HepG2 (cell line): ENCODE measurements around the gene INHBC. TPM values are rescaled to one million over a fixed set of nuclear protein-coding genes. Genes with fewer than 3 reads are reported as not detected.
A peak's percentile ranks its signal among the peaks of the same experiment; 100 is the strongest.

ENCODE experiments used
- ATAC-seq: fragments of 200-7000 bp; cut with Tn5 transposase; 3 replicates; pipeline ENCODE4 v1.9.1; 2020; ENCODE audit warnings: mild to moderate bottlenecking, moderate library complexity
- BruUV-seq: library from RNA; stranded (reverse); fragments of 400-500 nt; replicated peaks from 2 replicates; lab custom pipeline; 2021; lab: Mats Ljungman, UMichigan
- CTCF ChIA-PET: fragments of 300-600 bp; formaldehyde crosslinking; extraction: SDS; loops from one replicate; lab custom pipeline; 2021; ENCODE audit warnings: low total read pairs, inconsistent platforms, low intra/inter-chr PET ratio; lab: Yijun Ruan, JAX
- POLR2A ChIA-PET: fragments of 350-600 bp; sonication (Branson Sonifier 250); formaldehyde crosslinking; loops from one replicate; lab custom pipeline; 2020; ENCODE audit warnings: antibody characterized with exemption, inconsistent platforms; lab: Yijun Ruan, JAX
- DNase-seq: peaks from one replicate; pipeline ENCODE4 v3.0.0-alpha.2; 2015; ENCODE audit warnings: low spot score
- FAIRE-seq: peaks from 3 replicates; lab custom pipeline; 2011; peaks lifted over from hg19 to GRCh38; lab: Jason Lieb, UNC
- H2AFZ ChIP-seq: one replicate; pipeline ENCODE4 v1.6.1; 2011; ENCODE audit warnings: low read length, inconsistent platforms
- H3K27ac ChIP-seq: fragments of 300-600 bp; 3 replicates; pipeline ENCODE4 v1.8.0; 2011; ENCODE audit warnings: mixed run types, mild to moderate bottlenecking, mixed read lengths, low read length, inconsistent platforms; ENCODE audit not compliant: insufficient read depth; ENCODE audit errors: extremely low read length
- H3K27me3 ChIP-seq, 2 experiments: fragments of 200-600 bp in 1 of 2; 2 replicates in 1 of 2; 3 replicates in 1 of 2; pipeline versions ENCODE4 v1.6.0 to v1.8.0; 2011; ENCODE audit warnings: low read length in 2 of 2, mild to moderate bottlenecking in 2 of 2, moderate library complexity in 2 of 2, inconsistent platforms in 1 of 2; ENCODE audit not compliant: insufficient read depth in 2 of 2, control insufficient read depth in 1 of 2
- H3K36me3 ChIP-seq, 2 experiments: fragments of 200-600 bp in 1 of 2; replicated peaks in 1 of 2; 2 replicates in 1 of 2; 3 replicates in 1 of 2; pipeline versions ENCODE4 v1.5.1 to v1.8.0; 2011; ENCODE audit warnings: low read length in 2 of 2, inconsistent platforms in 1 of 2; ENCODE audit not compliant: insufficient read depth in 2 of 2, control insufficient read depth in 1 of 2
- H3K4me1 ChIP-seq: 2 replicates; pipeline ENCODE4 v1.5.1; 2012; ENCODE audit warnings: low read length, inconsistent platforms; ENCODE audit not compliant: insufficient read depth
- H3K4me2 ChIP-seq: 2 replicates; pipeline ENCODE4 v1.6.0; 2011; ENCODE audit warnings: low read depth, low read length, inconsistent platforms
- H3K4me3 ChIP-seq, 3 experiments: fragments of 200-600 bp in 1 of 3; sonication (generic), shearing (Covaris generic) in 1 of 3; replicated peaks in 1 of 3; 2 replicates each; pipeline ENCODE4 v1.5.1; 2011 to 2016; ENCODE audit warnings: low read length in 3 of 3, inconsistent platforms in 2 of 3, low read depth in 2 of 3, mild to moderate bottlenecking in 2 of 3, control low read depth in 1 of 3, mixed read lengths in 1 of 3; ENCODE audit not compliant: insufficient read depth in 1 of 3
- H3K79me2 ChIP-seq: one replicate; pipeline ENCODE4 v1.6.1; 2011; ENCODE audit warnings: low read length, inconsistent platforms; ENCODE audit not compliant: insufficient read depth
- H3K9ac ChIP-seq: 2 replicates; pipeline ENCODE4 v1.6.0; 2011; ENCODE audit warnings: mild to moderate bottlenecking, low read depth, low read length, inconsistent platforms; ENCODE audit not compliant: insufficient read depth
- H3K9me3 ChIP-seq: 2 replicates; pipeline ENCODE4 v1.5.1; 2012; ENCODE audit warnings: mild to moderate bottlenecking, low read length
- H4K20me1 ChIP-seq: 2 replicates; pipeline ENCODE4 v1.6.0; 2011; ENCODE audit warnings: inconsistent platforms, mild to moderate bottlenecking, low read length, moderate library complexity; ENCODE audit not compliant: insufficient read depth
- AHDC1 ChIP-seq: sonication (generic); formaldehyde crosslinking; IDR thresholded peaks from 2 replicates; pipeline ENCODE4 v1.5.1; 2020; ENCODE audit warnings: mild to moderate bottlenecking, missing genetic modification reagents, borderline replicate concordance
- HNF4A ChIP-seq: sonication (generic); formaldehyde crosslinking; IDR thresholded peaks from 2 replicates; pipeline ENCODE4 v1.4.0; 2020; ENCODE audit warnings: missing genetic modification reagents
- MTF2 ChIP-seq: sonication (generic); formaldehyde crosslinking; IDR thresholded peaks from 2 replicates; pipeline ENCODE4 v1.5.0; 2020; ENCODE audit warnings: missing genetic modification reagents, borderline replicate concordance
- UBTF ChIP-seq: sonication (generic); formaldehyde crosslinking; IDR thresholded peaks from 2 replicates; pipeline ENCODE4 v1.4.0; 2020; ENCODE audit warnings: mild to moderate bottlenecking, missing genetic modification reagents
- ZBTB7B ChIP-seq: sonication (generic); formaldehyde crosslinking; IDR thresholded peaks from 2 replicates; pipeline ENCODE4 v1.4.0; 2020; ENCODE audit warnings: missing genetic modification reagents
- ZNF672 ChIP-seq: sonication (generic); formaldehyde crosslinking; IDR thresholded peaks from 2 replicates; pipeline ENCODE4 v1.8.1; 2022; ENCODE audit warnings: missing genetic modification reagents
- ZNF770 ChIP-seq: sonication (generic); formaldehyde crosslinking; IDR thresholded peaks from 2 replicates; pipeline ENCODE4 v1.5.0; 2020; ENCODE audit warnings: mild to moderate bottlenecking, missing genetic modification reagents
- WGBS: methylation state at CpG from one replicate; pipeline ENCODE4 v1.1.6; 2017; ENCODE audit warnings: low lambda C conversion rate; 5-methylcytosine and 5-hydroxymethylcytosine counted together
- in situ Hi-C: cut with HindIII; loops from 2 replicates; pipeline ENCODE4 v1.10.0; 2017; ENCODE audit warnings: low pct_unique_long_range_greater_than_20kb; ENCODE audit not compliant: extremely low pct_ligation_motif_present
- intact Hi-C: fragments of 100-400 bp; cut with micrococcal nuclease; formaldehyde crosslinking; loops from one replicate; pipeline ENCODE4 v1.10.0; 2022; ENCODE audit not compliant: unreplicated experiment
- polyA plus RNA-seq, 8 experiments: library from polyadenylated mRNA; depleted of rRNA in 3 of 8; stranded (reverse) in 7 of 8; unstranded in 1 of 8; fragments of >200 nt; fragmentation: Illumina TruSeq in 4 of 8; extraction: Trizol in 4 of 8; gene quantifications; 2 replicates each; pipeline versions ENCODE4 v1.2.1 to v1.2.3, GENCODE V29; 2011 to 2016; ENCODE audit warnings: low read depth in 4 of 8, missing spikeins in 1 of 8, mixed read lengths in 1 of 8; ENCODE audit not compliant: insufficient read depth in 1 of 8
- total RNA-seq, 5 experiments: library from RNA; depleted of rRNA; stranded (reverse); fragments of >200 nt; fragmentation: Illumina TruSeq; extraction: Trizol; gene quantifications; 2 replicates each; pipeline ENCODE4 v1.2.3, GENCODE V29; 2016; ENCODE audit warnings: low read depth in 1 of 5

Gene INHBC
- total and polyA plus RNA-seq, 2 of the 13 experiments (the other 11 are each of a cell fraction or from before 2014, with no cell fraction given) = 1.8 to 13.8 TPM

GRCh38 chr12:57475271-57476161 lies 40.9 kb downstream of the INHBC start:
- CTCF ChIA-PET = no interaction called here
- peaks cover 8 to 70% of the 10 kb centered on the region in 2 experiments for H3K27me3 ChIP-seq
- H3K79me2 ChIP-seq = no peaks in the 10 kb centered on the region
- H3K4me3 ChIP-seq = peak overlapping the region in 2 of 3 experiments; percentile 27 to 63; a peak in 3 of 6 replicates
- no peak overlapping the region for H2AFZ ChIP-seq
- POLR2A ChIA-PET = interaction anchor here (1.2 to 2.0 kb wide), 2 partner anchors 12 to 45 kb away, joined by 4 read pairs; partner anchors contain the start of genes DDIT3 and MARS1
- H3K4me2 ChIP-seq = peak overlapping the region; percentile 67
- H3K36me3 ChIP-seq = no peaks in the 10 kb centered on the region
- intact Hi-C loops (no loop called here), in situ Hi-C loops (no loop called here)
- H3K9me3 ChIP-seq = no peaks in the 10 kb centered on the region
- 25% methylated on average over 46 of the region's 84 CpGs for WGBS
- no peak overlapping the region for H3K9ac ChIP-seq
- no peak for DNase-seq
- peak; percentile 59 for ATAC-seq
- H3K27ac ChIP-seq = no peak overlapping the region
- H4K20me1 ChIP-seq = no peaks in the 10 kb centered on the region
- H3K4me1 ChIP-seq = peaks cover 47% of the 10 kb centered on the region
- BruUV-seq = no TSS peak
- FAIRE-seq = no peak
- TF ChIP-seq MTF2 (peak; percentile 48; the same call in 1 of the 2 replicates), AHDC1 (CRISPR knock-in tag) (no peak), ZBTB7B (CRISPR knock-in tag) (no peak), ZNF672 (CRISPR knock-in tag) (0 out of 2 replicates have a peak, but pooled peaks have one; percentile 33), HNF4A (CRISPR knock-in tag) (no peak), ZNF770 (peak; percentile 48; the same call in 1 of the 2 replicates), UBTF (CRISPR knock-in tag) (peak; percentile 22; the same call in 1 of the 2 replicates)
